GM18867 (cell line): ENCODE results near the gene SCYL2.

Experiments
- ATAC-seq: cut with Tn5 transposase; IDR thresholded peaks from one replicate; pipeline ENCODE4 v1.9.1; 2021; ENCODE audit warnings: mild to moderate bottlenecking, moderate library complexity; ENCODE audit not compliant: unreplicated experiment

Gene SCYL2

DNA sequence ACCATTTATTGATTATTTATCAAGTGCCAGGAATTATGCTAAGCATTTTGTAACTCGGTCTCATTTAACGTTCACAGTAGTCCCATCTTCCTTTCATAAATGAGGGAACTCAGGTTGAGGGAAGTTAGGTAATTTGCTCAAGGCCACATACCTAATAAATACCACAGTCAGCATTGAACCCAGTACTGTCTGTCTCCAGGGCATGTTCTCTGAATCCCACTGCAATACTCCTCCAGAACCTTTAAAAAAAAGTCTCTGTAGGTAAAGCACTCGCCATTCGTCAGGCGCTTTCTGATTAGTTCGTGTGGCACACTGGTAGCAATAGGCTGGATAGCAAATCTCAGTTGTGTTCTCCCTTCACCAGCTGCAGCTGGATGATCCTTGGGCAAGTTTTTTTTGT is 104.2 kb downstream of the SCYL2 start:
- ATAC-seq, result no peak

DNA sequence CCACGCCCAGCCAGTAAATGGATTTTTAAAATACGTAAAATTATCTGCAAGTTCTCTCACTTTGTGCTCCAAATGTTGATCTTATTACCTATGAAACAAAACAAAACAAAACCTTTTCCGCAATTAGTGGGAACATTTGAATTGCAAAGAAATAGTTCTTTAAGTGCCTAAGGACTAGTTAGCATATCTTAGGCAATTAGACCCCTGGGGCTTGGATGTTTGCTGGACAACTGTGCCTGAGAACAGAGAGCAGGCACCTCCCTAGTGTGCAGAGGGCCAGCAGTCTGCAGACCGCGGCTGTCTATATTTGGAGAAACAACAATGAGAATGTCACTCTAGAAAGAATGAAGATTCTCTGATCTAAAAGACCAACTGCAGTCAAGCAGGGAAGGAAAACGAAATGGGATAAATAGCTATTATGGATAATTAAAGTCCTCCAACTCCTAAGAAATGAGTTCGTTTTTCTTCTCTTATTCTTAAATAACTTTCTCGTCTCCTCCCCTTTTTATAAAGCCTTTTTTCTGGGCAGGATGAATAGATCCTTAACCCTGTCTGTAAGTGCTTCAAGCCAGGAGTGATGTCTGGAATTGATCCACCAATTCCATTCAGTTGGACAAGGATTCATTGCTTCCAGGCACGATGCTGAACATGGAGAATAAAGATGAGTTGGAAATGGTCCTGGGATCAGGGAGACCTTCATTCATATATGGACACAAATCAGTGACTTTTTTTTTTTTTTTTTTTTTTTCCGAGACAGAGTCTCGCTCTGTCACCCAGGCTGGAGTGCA is 106.1 kb downstream of the SCYL2 start:
- no peak for ATAC-seq

DNA sequence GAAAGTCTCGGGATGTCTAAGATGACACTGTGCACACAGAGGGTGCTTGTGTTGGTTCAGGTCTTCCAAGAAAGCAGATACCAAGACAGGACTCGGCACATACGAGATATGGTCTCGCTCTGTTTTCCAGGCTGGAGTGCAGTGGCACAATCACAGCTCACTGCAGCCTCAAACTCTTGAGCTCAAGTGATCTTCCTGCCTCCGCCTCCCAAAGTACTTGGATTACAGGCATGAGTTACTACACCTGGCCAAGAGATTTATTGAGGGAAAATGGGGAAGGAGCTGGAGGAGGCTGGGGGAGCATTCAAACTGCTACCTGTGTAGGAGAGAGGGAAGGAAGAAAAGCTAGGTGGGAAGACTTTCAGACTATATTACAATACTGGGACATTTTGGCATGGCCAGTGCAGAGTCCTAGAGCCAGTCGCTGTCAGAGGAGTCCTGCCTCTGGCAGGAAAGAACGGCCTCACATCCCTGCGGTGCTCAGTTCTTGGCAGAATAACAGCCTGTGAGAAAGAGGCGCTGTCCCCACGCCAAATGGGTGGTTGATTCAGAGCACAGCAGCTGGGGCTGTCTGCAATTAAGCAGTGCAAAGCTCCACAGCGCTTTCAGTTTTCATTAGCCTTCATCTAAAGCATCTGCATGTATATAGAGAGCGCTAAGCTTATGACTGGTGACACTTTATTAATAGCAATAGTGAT is 108.2 kb downstream of the SCYL2 start:
- ATAC-seq, result no peak

DNA sequence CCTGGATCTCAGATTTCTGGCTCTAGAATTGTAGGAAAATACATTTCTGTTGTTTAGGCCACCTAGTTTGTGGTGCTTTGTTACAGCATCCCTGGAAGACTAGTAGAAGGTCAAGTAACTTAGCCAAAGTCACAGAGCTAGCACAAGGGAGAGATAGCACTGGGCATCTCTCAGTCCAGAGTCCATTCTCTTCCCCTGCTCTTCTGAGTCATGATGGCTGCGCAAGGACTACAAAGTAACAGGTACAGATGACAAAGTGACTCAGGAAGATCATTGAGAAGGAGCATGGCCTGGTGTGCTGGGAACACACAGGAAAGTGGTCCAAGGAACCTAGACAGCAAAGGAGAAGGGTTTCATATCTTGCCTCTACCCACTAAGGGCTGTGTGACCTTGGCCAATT is 109.2 kb downstream of the SCYL2 start:
- no peak for ATAC-seq

DNA sequence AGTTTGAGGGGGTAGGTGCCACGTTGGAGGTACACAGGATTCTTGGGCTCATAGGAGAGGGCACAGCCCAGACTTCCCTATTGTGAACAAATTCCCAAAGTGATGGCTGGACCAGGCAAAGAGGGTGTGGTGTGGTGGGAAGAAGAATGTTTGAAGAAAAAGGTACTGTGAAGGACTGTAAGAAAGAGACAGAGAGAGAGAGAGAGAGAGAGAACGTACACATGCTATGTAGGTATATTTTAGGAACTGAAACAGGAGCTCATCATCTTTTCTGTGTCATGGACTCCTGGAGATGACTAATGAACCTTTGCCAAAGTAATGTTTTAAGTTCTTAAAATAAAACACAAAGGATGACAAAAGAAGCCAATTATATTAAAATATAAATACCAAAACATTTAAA is 114.4 kb downstream of the SCYL2 start:
- ATAC-seq, result no peak

DNA sequence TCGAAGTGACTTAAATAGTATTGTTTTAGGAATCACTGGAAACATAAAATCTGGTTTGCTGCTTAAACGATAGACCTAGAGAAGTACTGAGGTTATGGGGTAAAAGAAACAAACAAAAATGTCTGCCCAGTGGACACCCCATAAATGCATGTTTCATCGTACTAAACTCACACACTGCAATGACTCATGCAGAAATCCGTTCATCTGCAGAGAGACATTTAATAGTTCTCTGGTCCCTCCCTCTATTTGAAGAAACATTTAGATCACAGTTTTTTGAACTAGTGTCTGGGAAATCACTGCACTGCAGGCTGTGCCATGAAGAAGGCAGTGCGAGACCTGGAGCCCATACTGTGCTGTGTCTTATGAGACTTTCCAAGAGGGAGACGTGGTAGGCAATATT is 115.4 kb downstream of the SCYL2 start:
- ATAC-seq, result no peak

DNA sequence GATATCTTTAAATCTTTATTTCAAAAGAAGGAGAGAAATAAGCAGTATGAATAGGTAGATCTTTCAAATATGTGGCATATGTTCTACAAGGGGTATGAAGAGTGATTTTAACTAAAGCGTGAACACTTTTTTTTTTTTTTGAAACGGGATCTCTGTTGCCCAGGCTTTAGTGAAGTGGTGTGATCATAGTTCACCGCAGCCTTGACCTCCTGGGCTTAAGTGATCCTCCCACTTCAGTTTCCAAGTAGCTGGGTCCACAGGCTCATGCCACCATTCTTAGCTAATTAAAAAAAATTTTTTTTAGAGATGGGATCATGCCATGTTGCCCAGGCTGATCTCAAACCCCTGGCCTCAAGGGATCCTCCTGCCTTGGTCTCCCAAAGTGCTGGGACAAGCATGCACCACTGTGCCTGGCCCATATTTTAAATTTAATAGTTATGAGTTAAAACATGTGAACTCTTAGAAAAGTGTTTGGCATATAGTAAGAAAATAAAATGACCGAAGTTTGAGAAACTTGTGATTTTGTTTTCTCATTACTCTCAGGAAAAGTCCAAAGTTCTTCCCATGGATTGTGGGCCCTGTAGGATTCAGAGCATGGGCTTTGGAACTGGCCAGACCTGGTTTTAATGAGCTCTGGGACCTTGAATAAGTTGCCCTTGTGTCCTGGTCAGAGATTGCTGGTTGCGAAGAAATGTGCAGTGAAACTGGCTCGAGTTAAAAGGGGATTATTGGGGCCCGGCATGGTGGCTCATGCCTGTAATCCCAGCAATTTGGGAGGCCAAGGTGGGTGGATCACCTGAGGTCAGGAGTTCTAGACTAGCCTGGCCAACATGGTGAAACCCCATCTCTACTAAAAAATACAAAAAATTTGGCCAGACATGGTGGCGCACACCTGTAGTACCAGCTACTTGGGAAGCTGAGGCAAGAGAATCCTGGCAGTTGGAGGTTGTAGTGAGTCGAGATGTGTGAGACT is 116.9 kb downstream of the SCYL2 start:
- ATAC-seq, result no peak

DNA sequence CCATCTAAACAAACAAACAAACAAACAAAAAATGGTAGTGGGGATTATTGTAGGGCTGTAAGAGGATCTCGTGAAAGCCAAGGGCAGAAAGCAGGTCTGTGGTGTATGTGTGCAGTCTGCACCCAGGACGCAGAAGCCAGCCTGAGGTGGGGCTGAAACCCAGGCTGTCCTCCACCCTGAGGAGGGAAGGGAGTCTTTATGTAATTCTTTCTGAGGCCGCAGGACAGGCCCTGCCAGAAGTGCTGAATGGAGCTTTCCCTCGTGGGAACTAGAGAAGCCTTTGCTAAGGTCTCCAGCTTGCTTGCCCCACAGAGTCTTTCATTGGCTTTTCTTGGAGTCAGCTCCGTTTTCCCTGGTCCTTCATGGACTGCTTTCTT is 117.6 kb downstream of the SCYL2 start:
- ATAC-seq, result no peak

DNA sequence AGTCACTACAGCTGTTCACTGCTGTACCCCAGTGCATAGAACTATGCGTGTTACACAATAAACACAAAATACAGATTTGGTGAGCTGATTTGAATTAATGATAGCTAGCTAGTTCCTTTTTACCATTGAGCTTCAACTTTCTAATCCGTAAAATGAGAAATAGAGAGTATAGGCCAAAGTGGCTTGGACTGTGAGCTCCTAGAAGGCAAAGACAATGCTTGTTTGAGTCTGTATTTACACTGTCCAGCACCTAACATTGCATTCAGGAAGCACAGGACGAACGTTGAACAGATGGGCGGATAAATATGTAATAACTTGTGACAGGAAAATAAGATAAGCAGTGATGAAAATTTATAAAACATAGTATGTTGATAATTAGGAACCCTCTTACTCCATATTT is 121.4 kb downstream of the SCYL2 start:
- no peak for ATAC-seq
